OCI-LY1 (cell line): ENCODE results near the gene RRP1B.

ENCODE experiments used
- H2AFZ ChIP-seq: fragments of 200-600 bp; sonication (generic), shearing (Covaris generic); 2 replicates; pipeline ENCODE4 v1.6.0; 2014; ENCODE audit warnings: antibody characterized with exemption, mild to moderate bottlenecking, low read length
- H3F3A ChIP-seq: fragments of 200-600 bp; sonication (generic), shearing (Covaris generic); 2 replicates; pipeline ENCODE4 v1.6.0; 2014; ENCODE audit warnings: mild to moderate bottlenecking, antibody characterized with exemption, low read length, moderate library complexity; ENCODE audit not compliant: insufficient read depth
- H3K27ac ChIP-seq: fragments of 200-600 bp; sonication (generic); 2 replicates; pipeline ENCODE4 v1.5.1; 2014; ENCODE audit warnings: low read length, mixed run types, mild to moderate bottlenecking, low read depth; ENCODE audit not compliant: poor library complexity, severe bottlenecking
- H3K27me3 ChIP-seq: fragments of 200-600 bp; sonication (generic); 2 replicates; pipeline ENCODE4 v1.6.0; 2014; ENCODE audit warnings: antibody characterized with exemption, mild to moderate bottlenecking, low read length, moderate library complexity; ENCODE audit not compliant: insufficient read depth
- H3K36me3 ChIP-seq: fragments of 200-600 bp; sonication (generic); 2 replicates; pipeline ENCODE4 v1.6.1; 2014; ENCODE audit warnings: mild to moderate bottlenecking, antibody characterized with exemption, low read length, moderate library complexity, mixed read lengths; ENCODE audit not compliant: insufficient read depth
- H3K4me1 ChIP-seq: fragments of 200-600 bp; sonication (generic); 2 replicates; pipeline ENCODE4 v1.5.1; 2014; ENCODE audit warnings: mild to moderate bottlenecking, low read length, moderate library complexity; ENCODE audit not compliant: insufficient read depth, severe bottlenecking
- H3K4me2 ChIP-seq: fragments of 200-600 bp; sonication (generic), shearing (Covaris generic); 2 replicates; pipeline ENCODE4 v1.6.1; 2014; ENCODE audit warnings: low read length
- H3K4me3 ChIP-seq: fragments of 200-600 bp; sonication (generic); 2 replicates; pipeline ENCODE4 v1.5.1; 2014; ENCODE audit warnings: low read length, low read depth, mild to moderate bottlenecking, mixed read lengths; ENCODE audit not compliant: poor library complexity, severe bottlenecking
- H3K79me2 ChIP-seq: fragments of 200-600 bp; shearing (Covaris generic); 2 replicates; pipeline ENCODE4 v1.6.1; 2016; ENCODE audit warnings: mixed run types, low read length, mixed read lengths; ENCODE audit not compliant: insufficient read depth
- H3K9ac ChIP-seq: fragments of 200-600 bp; sonication (generic), shearing (Covaris generic); 2 replicates; pipeline ENCODE4 v1.6.1; 2014; ENCODE audit warnings: mild to moderate bottlenecking, low read length, mixed read lengths
- H3K9me2 ChIP-seq: fragments of 200-600 bp; sonication (generic), shearing (Covaris generic); 2 replicates; pipeline ENCODE4 v1.6.1; 2014; ENCODE audit warnings: low read depth, mild to moderate bottlenecking, low read length, mixed read lengths
- H3K9me3 ChIP-seq: fragments of 200-600 bp; shearing (Covaris generic); 2 replicates; pipeline ENCODE4 v1.6.1; 2014; ENCODE audit warnings: low read length, mixed read lengths
- H4K20me1 ChIP-seq: fragments of 200-600 bp; sonication (generic), shearing (Covaris generic); 2 replicates; pipeline ENCODE4 v1.6.0; 2016; ENCODE audit warnings: mild to moderate bottlenecking, low read length; ENCODE audit not compliant: insufficient read depth
- CTCF ChIP-seq: fragments of 200-600 bp; sonication (generic), shearing (Covaris generic); IDR thresholded peaks from 2 replicates; pipeline ENCODE4 v1.5.1; 2017; ENCODE audit warnings: mild to moderate bottlenecking, antibody characterized with exemption, low read length, moderate library complexity, mixed read lengths
- EZH2 ChIP-seq: fragments of 200-600 bp; sonication (generic), shearing (Covaris generic); IDR thresholded peaks from 2 replicates; pipeline ENCODE4 v1.8.0; 2017; ENCODE audit warnings: borderline replicate concordance, mixed run types, mild to moderate bottlenecking, antibody characterized with exemption, low read length, moderate library complexity, mixed read lengths

RRP1B gene

GRCh38 chr21:43623588-43623987 is 35.8 kb upstream of the RRP1B start:
- TF ChIP-seq CTCF, result no peak
- TF ChIP-seq EZH2, result no peak
- no peak overlapping the region for H2AFZ ChIP-seq
- no peak overlapping the region for H3K27ac ChIP-seq
- H3K9me3 ChIP-seq, result 0 out of 2 replicates have a peak, but pooled peaks cover 2% of the 10 kb centered on the region
- H3K79me2 ChIP-seq, result no peaks in the 10 kb centered on the region
- H3K27me3 ChIP-seq, result peaks cover 12% of the 10 kb centered on the region
- H3K9ac ChIP-seq, result no peak overlapping the region
- no peaks in the 10 kb centered on the region for H3F3A ChIP-seq
- H3K36me3 ChIP-seq, result no peaks in the 10 kb centered on the region; the same call in 1 of the 2 replicates
- H3K4me1 ChIP-seq, result no peaks in the 10 kb centered on the region
- H3K4me3 ChIP-seq, result no peak overlapping the region
- no peak overlapping the region for H3K4me2 ChIP-seq
- H3K9me2 ChIP-seq, result no peaks in the 10 kb centered on the region
- H4K20me1 ChIP-seq, result no peaks in the 10 kb centered on the region

DNA sequence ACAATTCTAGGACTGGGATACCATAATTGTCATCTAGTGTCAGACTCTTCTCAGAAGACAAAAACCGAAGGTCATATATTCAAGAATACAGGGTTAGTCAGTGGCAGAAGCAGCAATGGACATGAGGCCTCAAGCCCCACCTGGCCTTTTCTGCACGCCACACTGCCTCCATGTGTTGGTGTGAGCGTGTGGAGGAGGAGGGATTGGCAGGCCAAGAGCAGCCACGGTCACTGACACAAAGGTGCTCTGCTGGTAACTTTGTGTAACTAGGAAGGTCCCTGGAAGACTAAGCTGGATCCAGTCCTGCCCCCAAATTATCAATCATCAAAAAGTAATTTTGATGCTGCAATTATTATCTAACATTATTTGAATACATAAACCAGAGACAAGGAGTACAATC is 35.0 kb upstream of the RRP1B start:
- TF ChIP-seq CTCF, result no peak
- no peak for TF ChIP-seq EZH2

DNA sequence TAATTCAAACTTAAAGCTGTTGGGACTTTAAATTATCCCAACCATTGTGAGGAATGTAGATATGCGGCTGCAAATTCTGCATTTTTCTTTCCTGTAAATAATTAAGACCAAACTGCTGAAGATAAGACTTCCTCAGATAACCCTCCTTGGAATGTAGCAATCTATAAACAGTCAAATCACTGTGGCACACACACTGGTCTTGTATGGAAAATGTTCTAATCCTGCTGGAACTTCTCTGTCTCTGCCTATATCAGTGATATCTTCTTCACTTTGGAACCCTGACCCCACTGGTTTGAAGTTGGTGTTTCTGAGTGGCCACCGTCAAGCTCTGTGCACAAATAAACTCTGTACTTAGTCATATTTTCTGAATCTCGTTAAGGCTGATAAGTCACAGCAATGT is 33.0 kb upstream of the RRP1B start:
- no peaks in the 10 kb centered on the region for H3K36me3 ChIP-seq
- no peaks in the 10 kb centered on the region for H3K4me1 ChIP-seq
- TF ChIP-seq EZH2 (no peak), CTCF (no peak)
- H3K27ac ChIP-seq, result no peak overlapping the region
- H3K27me3 ChIP-seq, result no peaks in the 10 kb centered on the region; the same call in 1 of the 2 replicates
- H3K79me2 ChIP-seq, result no peaks in the 10 kb centered on the region
- no peaks in the 10 kb centered on the region for H3K9me3 ChIP-seq
- no peaks in the 10 kb centered on the region for H3F3A ChIP-seq
- H3K4me2 ChIP-seq, result no peak overlapping the region
- H4K20me1 ChIP-seq, result no peaks in the 10 kb centered on the region
- H3K9me2 ChIP-seq, result no peaks in the 10 kb centered on the region
- H3K4me3 ChIP-seq, result no peak overlapping the region
- no peak overlapping the region for H2AFZ ChIP-seq
- H3K9ac ChIP-seq, result no peak overlapping the region

More for the DNA sequence above, 35.0 kb upstream of the RRP1B start:
- Histone ChIP-seq H2AFZ (no peak overlapping the region), H3K9ac (no peak overlapping the region), H3K4me2 (no peak overlapping the region), H3K4me3 (no peak overlapping the region), H3K9me2 (no peaks in the 10 kb centered on the region), H3K9me3 (0 out of 2 replicates have a peak, but pooled peaks cover 2% of the 10 kb centered on the region), H3K27me3 (peaks cover 12% of the 10 kb centered on the region), H3K4me1 (no peaks in the 10 kb centered on the region), H3K36me3 (no peaks in the 10 kb centered on the region; the same call in 1 of the 2 replicates), H4K20me1 (no peaks in the 10 kb centered on the region), H3K79me2 (no peaks in the 10 kb centered on the region), H3K27ac (no peak overlapping the region), H3F3A (no peaks in the 10 kb centered on the region)
